ENCODE measurements around the gene ZFPM1.
"Not testable (repeated sequence)": the region's sequence is repeated elsewhere in the genome, so short reads cannot be mapped to it uniquely, and the experiment has no call there.

Gene ZFPM1

DNA sequence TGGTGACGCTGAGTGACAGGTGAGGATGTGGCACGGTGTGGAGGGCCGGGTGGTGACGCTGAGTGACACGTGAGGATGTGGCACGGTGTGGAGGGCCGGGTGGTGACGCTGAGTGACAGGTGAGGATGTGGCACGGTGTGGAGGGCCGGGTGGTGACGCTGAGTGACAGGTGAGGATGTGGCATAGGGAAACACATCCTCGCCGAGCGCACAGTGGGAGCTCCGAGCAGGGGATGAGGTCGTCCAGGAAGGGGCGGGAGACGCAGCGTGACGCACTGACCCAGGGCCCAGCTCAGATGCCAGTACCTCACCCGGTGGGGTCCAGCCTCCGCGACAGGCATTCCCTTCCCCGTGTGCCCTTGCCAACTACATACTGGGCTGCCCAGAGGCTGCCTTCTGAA, 17.6 kb downstream of the ZFPM1 start:
- not testable (repeated sequence) for H4K91ac ChIP-seq (ENCODE audit: low read depth, low read length, poor library complexity); H3K4me2 ChIP-seq (ENCODE audit: insufficient read depth, low read length, poor library complexity, severe bottlenecking); H3K79me1 ChIP-seq (ENCODE audit: low read depth, low read length); H2BK12ac ChIP-seq (ENCODE audit: low read length); H2BK15ac ChIP-seq (ENCODE audit: low read length); H3K23ac ChIP-seq (ENCODE audit: low read depth, low read length, poor library complexity); H3K9ac ChIP-seq (ENCODE audit: low read depth, low read length, poor library complexity); H3K36me3 ChIP-seq (replicated peaks in 1 of 2; ENCODE audit: control insufficient read depth in 2 of 2, insufficient read depth in 2 of 2, low read length in 2 of 2); H4K8ac ChIP-seq (ENCODE audit: low read depth, low read length); H3K27ac ChIP-seq (replicated peaks; ENCODE audit: low read length); H3K4me3 ChIP-seq (ENCODE audit: low read length in 2 of 2); H3K18ac ChIP-seq (ENCODE audit: low read length); H3K4ac ChIP-seq (ENCODE audit: low read length); H2BK120ac ChIP-seq (ENCODE audit: low read depth, low read length); DNase-seq (ENCODE audit: low spot score); H2AK5ac ChIP-seq (ENCODE audit: low read depth, low read length); H3K4me1 ChIP-seq (ENCODE audit: control insufficient read depth in 2 of 2, insufficient read depth in 1 of 2, low read depth in 1 of 2, low read length in 2 of 2); H2AFZ ChIP-seq (ENCODE audit: low read length); H3K9me3 ChIP-seq (replicated peaks in 1 of 2; ENCODE audit: control insufficient read depth in 2 of 2, insufficient read depth in 1 of 2, low read depth in 1 of 2, low read length in 2 of 2); H3K27me3 ChIP-seq (ENCODE audit: control insufficient read depth in 3 of 3, insufficient read depth in 3 of 3, low read depth in 1 of 3, low read length in 3 of 3)
- no CpG with 5 or more reads among the region's 24 CpGs for WGBS, 2 donors (ENCODE audit: extremely low coverage in 2 of 2, insufficient read length in 2 of 2, insufficient replicate concordance in 1 of 2)
- peak overlapping the region; percentile 39 for H2BK5ac ChIP-seq (ENCODE audit: low read length)
- H3K14ac ChIP-seq (ENCODE audit: low read length): peak overlapping the region; percentile 17

DNA sequence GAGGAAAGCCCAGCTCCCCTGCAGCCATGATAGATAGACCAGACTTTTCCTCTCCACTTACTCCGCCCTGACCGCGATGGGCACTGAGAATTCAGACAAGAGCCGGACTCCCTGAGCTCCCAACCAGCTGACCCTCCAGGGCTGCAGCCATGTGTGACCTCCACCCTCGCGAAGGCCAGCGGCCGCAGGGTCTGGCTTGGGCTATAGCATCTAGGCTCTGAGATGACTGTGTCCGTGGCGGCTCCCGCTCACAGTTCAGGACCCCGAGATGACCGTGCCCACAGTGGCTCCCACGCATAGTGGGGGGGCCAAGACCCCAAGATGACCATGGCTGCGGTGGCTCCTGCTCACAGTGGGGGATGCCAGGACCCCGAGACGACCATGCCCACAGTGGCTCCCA, 18.0 kb downstream of the ZFPM1 start:
- no peaks in the 10 kb centered on the region for H3K9me3 ChIP-seq (replicated peaks in 1 of 2; ENCODE audit: control insufficient read depth in 2 of 2, insufficient read depth in 1 of 2, low read depth in 1 of 2, low read length in 2 of 2)
- H2AFZ ChIP-seq (ENCODE audit: low read length): no peak overlapping the region
- no peak overlapping the region for H4K91ac ChIP-seq (ENCODE audit: low read depth, low read length, poor library complexity)
- H3K36me3 ChIP-seq (replicated peaks in 1 of 2; ENCODE audit: control insufficient read depth in 2 of 2, insufficient read depth in 2 of 2, low read length in 2 of 2): no peaks in the 10 kb centered on the region
- no peak overlapping the region for H3K4ac ChIP-seq (ENCODE audit: low read length)
- H3K27ac ChIP-seq (replicated peaks; ENCODE audit: low read length): no peak overlapping the region
- H3K14ac ChIP-seq (ENCODE audit: low read length): peak overlapping the region; percentile 89
- no peaks in the 10 kb centered on the region for H3K27me3 ChIP-seq (ENCODE audit: control insufficient read depth in 3 of 3, insufficient read depth in 3 of 3, low read depth in 1 of 3, low read length in 3 of 3)
- WGBS, 2 donors (ENCODE audit: extremely low coverage in 2 of 2, insufficient read length in 2 of 2, insufficient replicate concordance in 1 of 2): no CpG with 5 or more reads among the region's 17 CpGs
- H2BK15ac ChIP-seq (ENCODE audit: low read length): peak overlapping the region; percentile 49
- H2BK12ac ChIP-seq (ENCODE audit: low read length): peak overlapping the region; percentile 41
- no peak overlapping the region for H3K4me3 ChIP-seq (ENCODE audit: low read length in 2 of 2)
- peak overlapping the region; percentile 39 for H2BK5ac ChIP-seq (ENCODE audit: low read length)
- no peak overlapping the region for H3K18ac ChIP-seq (ENCODE audit: low read length)
- H3K9ac ChIP-seq (ENCODE audit: low read depth, low read length, poor library complexity): no peak overlapping the region
- no peaks in the 10 kb centered on the region for H3K79me1 ChIP-seq (ENCODE audit: low read depth, low read length)
- peak overlapping the region; percentile 81 for H2AK5ac ChIP-seq (ENCODE audit: low read depth, low read length)
- DNase-seq (ENCODE audit: low spot score): no peak
- peaks cover 7 to 8% of the 10 kb centered on the region in 2 donors for H3K4me1 ChIP-seq (ENCODE audit: control insufficient read depth in 2 of 2, insufficient read depth in 1 of 2, low read depth in 1 of 2, low read length in 2 of 2)
- no peak overlapping the region for H4K8ac ChIP-seq (ENCODE audit: low read depth, low read length)
- H3K23ac ChIP-seq (ENCODE audit: low read depth, low read length, poor library complexity): no peak overlapping the region
- H2BK120ac ChIP-seq (ENCODE audit: low read depth, low read length): no peak overlapping the region
- no peak overlapping the region for H3K4me2 ChIP-seq (ENCODE audit: insufficient read depth, low read length, poor library complexity, severe bottlenecking)

DNA sequence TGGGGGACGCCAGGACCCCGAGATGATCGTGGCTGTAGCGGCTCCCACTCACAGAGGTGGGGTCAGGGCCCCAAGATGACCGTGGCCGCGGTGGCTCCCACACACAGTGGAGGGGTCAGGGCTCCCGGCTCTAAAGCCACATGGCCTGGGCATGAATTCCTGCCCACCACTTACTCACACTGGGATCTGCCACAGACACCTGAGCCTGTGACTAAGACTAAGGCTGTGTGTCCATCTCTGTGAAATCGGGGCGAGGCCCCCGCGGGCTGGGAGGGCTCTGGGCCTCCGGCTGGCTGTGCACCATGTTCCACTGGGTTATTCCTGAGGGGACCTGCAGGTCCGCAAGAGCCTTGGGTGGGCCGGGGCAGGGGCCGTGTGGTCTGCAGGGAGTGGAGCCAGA, 18.5 kb downstream of the ZFPM1 start:
- Histone ChIP-seq H3K23ac (ENCODE audit: low read depth, low read length, poor library complexity) (peak overlapping the region; percentile 43), H3K27ac (replicated peaks; ENCODE audit: low read length) (no peak overlapping the region), H3K9ac (ENCODE audit: low read depth, low read length, poor library complexity) (no peak overlapping the region), H2BK15ac (ENCODE audit: low read length) (no peak overlapping the region), H3K79me1 (ENCODE audit: low read depth, low read length) (no peaks in the 10 kb centered on the region), H3K4ac (ENCODE audit: low read length) (no peak overlapping the region), H3K27me3 (ENCODE audit: control insufficient read depth in 3 of 3, insufficient read depth in 3 of 3, low read depth in 1 of 3, low read length in 3 of 3) (no peaks in the 10 kb centered on the region), H2BK120ac (ENCODE audit: low read depth, low read length) (no peak overlapping the region), H2BK12ac (ENCODE audit: low read length) (no peak overlapping the region), H3K9me3 (replicated peaks in 1 of 2; ENCODE audit: control insufficient read depth in 2 of 2, insufficient read depth in 1 of 2, low read depth in 1 of 2, low read length in 2 of 2) (no peaks in the 10 kb centered on the region), H2BK5ac (ENCODE audit: low read length) (no peak overlapping the region), H3K36me3 (replicated peaks in 1 of 2; ENCODE audit: control insufficient read depth in 2 of 2, insufficient read depth in 2 of 2, low read length in 2 of 2) (no peaks in the 10 kb centered on the region), H3K18ac (ENCODE audit: low read length) (no peak overlapping the region), H4K8ac (ENCODE audit: low read depth, low read length) (no peak overlapping the region), H3K14ac (ENCODE audit: low read length) (peak overlapping the region; percentile 89), H4K91ac (ENCODE audit: low read depth, low read length, poor library complexity) (no peak overlapping the region), H2AK5ac (ENCODE audit: low read depth, low read length) (peak overlapping the region; percentile 81), H3K4me3 (ENCODE audit: low read length in 2 of 2) (no peak overlapping the region), H3K4me1 (ENCODE audit: control insufficient read depth in 2 of 2, insufficient read depth in 1 of 2, low read depth in 1 of 2, low read length in 2 of 2) (peaks cover 7 to 8% of the 10 kb centered on the region in 2 donors), H2AFZ (ENCODE audit: low read length) (no peak overlapping the region), H3K4me2 (ENCODE audit: insufficient read depth, low read length, poor library complexity, severe bottlenecking) (no peak overlapping the region)
- DNase-seq (ENCODE audit: low spot score): no peak
- no CpG with 5 or more reads among the region's 16 CpGs for WGBS, 2 donors (ENCODE audit: extremely low coverage in 2 of 2, insufficient read length in 2 of 2, insufficient replicate concordance in 1 of 2)

DNA sequence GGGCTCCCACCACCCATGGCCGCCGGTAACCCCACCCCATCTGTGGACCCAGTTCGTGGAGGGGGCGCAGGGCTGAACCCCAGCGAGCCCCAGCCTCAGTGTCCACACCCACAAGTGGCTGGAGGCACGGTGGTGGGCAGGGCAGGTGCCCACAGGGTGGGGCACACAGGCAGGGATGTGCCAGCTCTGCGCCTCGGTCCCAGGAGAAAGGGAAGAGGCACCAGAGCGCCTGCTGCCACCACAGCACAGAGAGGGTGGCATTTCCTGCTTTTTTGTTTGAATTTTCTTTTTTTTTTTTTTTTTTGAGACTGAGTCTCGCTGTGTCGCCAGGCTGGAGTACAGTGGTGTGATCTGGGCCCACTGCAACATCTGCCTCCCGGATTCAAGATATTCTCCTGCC, 19.0 kb downstream of the ZFPM1 start:
- Histone ChIP-seq H2BK5ac (ENCODE audit: low read length) (no peak overlapping the region), H2AFZ (ENCODE audit: low read length) (no peak overlapping the region), H3K27ac (replicated peaks; ENCODE audit: low read length) (no peak overlapping the region), H3K9me3 (replicated peaks in 1 of 2; ENCODE audit: control insufficient read depth in 2 of 2, insufficient read depth in 1 of 2, low read depth in 1 of 2, low read length in 2 of 2) (no peaks in the 10 kb centered on the region), H3K18ac (ENCODE audit: low read length) (no peak overlapping the region), H2BK120ac (ENCODE audit: low read depth, low read length) (no peak overlapping the region), H3K79me1 (ENCODE audit: low read depth, low read length) (no peaks in the 10 kb centered on the region), H3K4me2 (ENCODE audit: insufficient read depth, low read length, poor library complexity, severe bottlenecking) (no peak overlapping the region), H2BK15ac (ENCODE audit: low read length) (peak overlapping the region; percentile 58), H4K8ac (ENCODE audit: low read depth, low read length) (no peak overlapping the region), H2BK12ac (ENCODE audit: low read length) (no peak overlapping the region), H3K36me3 (replicated peaks in 1 of 2; ENCODE audit: control insufficient read depth in 2 of 2, insufficient read depth in 2 of 2, low read length in 2 of 2) (no peaks in the 10 kb centered on the region), H2AK5ac (ENCODE audit: low read depth, low read length) (peak overlapping the region; percentile 81), H3K14ac (ENCODE audit: low read length) (peak overlapping the region; percentile 82), H3K4me3 (ENCODE audit: low read length in 2 of 2) (no peak overlapping the region), H3K4ac (ENCODE audit: low read length) (no peak overlapping the region), H3K4me1 (ENCODE audit: control insufficient read depth in 2 of 2, insufficient read depth in 1 of 2, low read depth in 1 of 2, low read length in 2 of 2) (peaks cover 7 to 8% of the 10 kb centered on the region in 2 donors), H3K9ac (ENCODE audit: low read depth, low read length, poor library complexity) (no peak overlapping the region), H3K23ac (ENCODE audit: low read depth, low read length, poor library complexity) (peak overlapping the region; percentile 43), H3K27me3 (ENCODE audit: control insufficient read depth in 3 of 3, insufficient read depth in 3 of 3, low read depth in 1 of 3, low read length in 3 of 3) (no peaks in the 10 kb centered on the region), H4K91ac (ENCODE audit: low read depth, low read length, poor library complexity) (no peak overlapping the region)
- no CpG with 5 or more reads among the region's 12 CpGs for WGBS, 2 donors (ENCODE audit: extremely low coverage in 2 of 2, insufficient read length in 2 of 2, insufficient replicate concordance in 1 of 2)
- DNase-seq (ENCODE audit: low spot score): no peak
